GM21737 (cell line): Measurements from ENCODE around the gene R3HDM4.

Experiments
- ATAC-seq: cut with Tn5 transposase; IDR thresholded peaks from one replicate; pipeline ENCODE4 v1.9.1; 2021; ENCODE audit warnings: mild to moderate bottlenecking, moderate library complexity; ENCODE audit not compliant: unreplicated experiment

Gene R3HDM4

DNA sequence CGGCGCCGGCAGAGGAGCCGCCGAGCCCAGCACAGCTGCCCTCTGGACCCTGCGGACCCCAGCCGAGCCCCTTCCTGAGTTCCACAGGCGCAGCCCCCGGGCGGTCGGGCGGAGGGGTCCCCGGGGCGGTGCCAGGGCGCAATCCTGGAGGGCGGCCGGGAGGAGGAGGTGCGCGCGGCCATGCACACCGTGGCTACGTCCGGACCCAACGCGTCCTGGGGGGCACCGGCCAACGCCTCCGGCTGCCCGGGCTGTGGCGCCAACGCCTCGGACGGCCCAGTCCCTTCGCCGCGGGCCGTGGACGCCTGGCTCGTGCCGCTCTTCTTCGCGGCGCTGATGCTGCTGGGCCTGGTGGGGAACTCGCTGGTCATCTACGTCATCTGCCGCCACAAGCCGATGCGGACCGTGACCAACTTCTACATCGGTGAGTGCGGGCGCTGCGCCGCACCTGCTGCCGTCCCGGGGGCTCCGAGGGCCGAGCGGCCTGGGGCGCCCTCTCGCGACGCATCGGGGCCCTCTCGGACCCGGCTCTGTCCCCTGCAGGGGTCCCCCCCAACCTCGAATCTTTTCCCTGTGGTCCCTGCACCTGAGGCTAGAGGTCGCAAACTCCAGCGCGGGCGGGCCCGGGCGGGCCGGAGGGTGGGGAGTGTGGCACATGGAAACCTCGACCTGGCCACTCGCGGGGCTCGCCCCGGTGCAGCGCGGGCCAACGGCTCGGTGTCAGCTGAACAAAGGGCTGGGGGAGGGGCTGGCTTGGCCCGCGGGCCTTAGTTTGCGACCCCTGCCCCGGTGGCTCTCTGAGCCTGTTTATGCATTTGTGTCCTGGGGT, 4.5 kb upstream of the R3HDM4 start, which contains the start of gene KISS1R:
Gene KISS1R, plus strand, starts transcription at position 11 of the 829 bp plus-strand sequence. Its CDS starts 170 bp downstream, at position 181.
- no peak for ATAC-seq

- no peak for ATAC-seq
Observed at GRCh38 chr19:916645-917322, 3.8 kb upstream of the R3HDM4 start.

DNA sequence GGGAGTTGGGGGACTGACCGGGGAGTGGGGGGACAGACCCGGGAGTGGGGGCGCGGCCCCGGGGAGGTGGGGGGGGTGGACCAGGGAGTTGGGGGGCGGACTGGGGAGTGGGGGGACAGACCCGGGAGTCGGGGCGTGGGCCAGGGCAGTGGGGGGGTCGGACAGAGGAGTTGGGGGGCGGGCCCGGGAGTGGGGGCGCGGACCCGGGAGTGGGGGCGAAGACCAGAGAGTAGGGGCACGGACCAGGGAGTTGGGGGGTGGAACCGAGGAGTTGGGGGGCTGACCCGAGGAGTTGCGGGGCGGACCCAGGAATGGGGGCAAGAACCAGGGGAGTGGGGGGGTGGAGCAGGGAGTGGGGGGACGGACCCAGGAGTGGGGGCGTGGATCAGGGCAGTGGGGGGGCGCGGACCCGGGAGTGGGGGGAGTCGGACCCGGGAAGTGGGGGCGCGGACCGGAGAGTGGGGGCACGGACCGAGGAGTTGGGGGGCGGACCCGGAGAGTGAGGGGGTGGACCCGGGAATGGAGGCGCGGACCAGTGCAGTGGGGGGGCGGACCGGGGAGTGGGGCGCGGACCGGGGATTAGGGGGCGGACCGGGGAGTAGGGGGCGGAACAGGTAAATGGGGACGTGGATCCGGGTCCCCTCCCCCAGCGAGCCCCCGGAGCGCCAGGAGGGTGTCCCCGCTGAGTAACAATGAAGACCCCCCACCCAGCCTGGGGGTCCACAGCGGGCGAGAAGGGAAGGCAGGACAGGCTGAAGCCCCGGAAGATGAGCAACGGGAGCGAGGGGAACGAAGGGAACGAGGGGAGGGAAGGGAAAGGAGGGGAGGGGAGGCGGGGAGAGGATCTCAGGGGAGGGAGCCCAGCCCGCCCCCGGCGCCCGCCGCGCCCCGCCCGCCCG, 589 bp downstream of the R3HDM4 start:
- no peak for ATAC-seq

DNA sequence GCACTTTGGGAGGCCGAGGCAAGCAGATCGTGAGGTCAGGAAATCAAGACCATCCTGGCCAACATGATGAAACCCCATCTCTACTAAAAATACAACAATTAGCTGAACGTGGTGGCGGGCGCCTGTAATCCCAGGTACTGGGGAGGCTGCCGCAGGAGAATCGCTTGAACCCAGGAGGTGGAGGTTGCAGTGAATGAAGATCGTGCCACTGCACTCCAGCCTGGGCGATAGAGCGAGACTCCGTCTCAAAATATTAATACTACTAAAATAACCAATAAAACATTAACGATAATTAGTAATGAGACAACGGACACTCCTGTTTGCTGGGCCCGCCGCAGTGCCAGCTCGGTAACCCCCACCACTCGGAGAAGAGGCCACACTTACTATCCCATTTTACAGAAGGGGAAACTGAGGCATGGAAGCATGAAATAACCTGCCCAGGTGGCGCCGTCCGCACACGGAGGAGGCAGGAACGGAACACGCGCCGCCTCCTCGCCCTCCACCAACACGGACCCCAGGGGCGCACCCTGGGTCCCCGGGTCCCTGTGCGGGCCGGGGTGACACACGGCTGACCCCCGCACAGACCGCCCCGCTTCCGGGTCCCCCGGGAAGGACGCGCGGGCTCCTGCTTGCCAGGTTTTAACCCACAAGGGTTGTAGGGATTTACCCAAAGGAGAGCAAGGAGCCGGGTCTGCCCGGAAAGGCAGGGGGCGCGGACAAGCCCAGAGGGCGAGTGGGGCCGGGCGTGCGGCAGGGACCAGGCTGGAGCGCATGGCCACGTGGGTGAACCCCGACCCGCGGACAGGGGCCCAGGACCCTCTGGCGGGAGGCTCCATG, 1.6 kb downstream of the R3HDM4 start:
- ATAC-seq: no peak

DNA sequence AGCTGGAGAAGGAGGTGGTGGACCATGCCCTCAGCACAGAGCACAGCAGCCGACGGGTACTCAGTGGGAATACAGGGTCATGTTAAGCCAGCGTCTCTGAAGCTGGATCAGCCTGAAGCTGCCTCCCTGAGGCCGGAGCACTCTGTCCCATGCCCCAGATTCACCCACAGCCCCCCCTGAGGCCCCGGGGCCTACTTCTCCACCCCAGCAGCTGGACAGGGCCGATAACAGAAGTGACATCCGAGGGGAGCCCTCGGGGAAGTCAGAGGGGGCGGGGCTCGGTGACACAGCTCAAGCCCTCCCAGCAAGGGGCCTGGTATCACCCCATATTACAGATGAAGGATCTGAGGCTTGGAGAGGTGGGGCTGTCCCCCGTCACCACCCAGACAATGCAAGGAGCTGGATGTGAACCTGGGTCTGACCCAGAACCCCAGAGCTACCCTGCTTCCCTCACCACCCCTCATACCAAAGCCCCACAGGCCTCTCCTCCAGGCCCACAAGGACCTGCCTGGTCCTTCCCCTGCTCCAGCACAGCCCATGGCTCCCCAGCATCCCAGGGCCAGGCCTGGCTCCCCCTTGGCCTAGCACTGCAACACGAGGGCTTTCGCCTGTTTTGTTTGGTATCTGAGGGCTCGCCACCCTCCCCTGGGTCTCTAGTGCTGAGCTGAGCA, 5.7 kb downstream of the R3HDM4 start:
- no peak for ATAC-seq

GRCh38 chr19:906480-906879, 6.5 kb downstream of the R3HDM4 start:
- ATAC-seq: no peak

- no peak for ATAC-seq
Observed at GRCh38 chr19:904545-904944, 8.5 kb downstream of the R3HDM4 start.

- ATAC-seq: no peak
Observed at GRCh38 chr19:903266-903797, 9.7 kb downstream of the R3HDM4 start.

- ATAC-seq: no peak
Observed at GRCh38 chr19:902446-903226, 10.4 kb downstream of the R3HDM4 start.

DNA sequence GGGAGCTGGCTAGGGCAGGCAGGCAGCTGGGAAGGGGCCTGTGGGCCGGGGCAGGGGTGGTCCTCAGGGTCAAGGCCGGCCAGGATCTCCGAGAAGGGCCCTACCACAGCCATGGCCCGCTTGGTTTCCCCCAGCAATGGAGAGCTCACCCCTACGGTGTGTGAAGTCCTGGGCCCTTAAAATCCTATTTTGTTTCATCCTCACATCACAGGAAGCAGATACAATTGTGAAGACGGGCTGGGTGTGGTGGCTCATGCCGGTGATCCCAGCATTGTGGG, 11.0 kb downstream of the R3HDM4 start:
- no peak for ATAC-seq

GRCh38 chr19:901216-902092, 11.6 kb downstream of the R3HDM4 start:
- ATAC-seq: no peak

GRCh38 chr19:900302-901111, 12.5 kb downstream of the R3HDM4 start:
- ATAC-seq: no peak

DNA sequence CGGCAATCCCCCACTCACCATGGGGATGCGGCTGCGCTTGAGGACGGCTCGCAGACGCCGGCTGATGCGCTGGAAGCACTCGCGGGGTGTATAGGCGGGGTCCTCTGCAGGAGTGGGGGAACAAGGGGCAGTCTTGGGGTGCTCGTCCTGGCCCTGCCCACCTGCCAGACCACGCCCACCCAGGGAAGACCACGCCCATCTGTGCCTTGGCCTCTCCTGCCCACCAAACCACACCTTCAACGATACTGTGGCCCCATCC, 13.0 kb downstream of the R3HDM4 start:
- ATAC-seq: no peak

- no peak for ATAC-seq
Observed at GRCh38 chr19:899336-900042, 13.5 kb downstream of the R3HDM4 start.

GRCh38 chr19:898663-899062, 14.4 kb downstream of the R3HDM4 start:
- no peak for ATAC-seq

DNA sequence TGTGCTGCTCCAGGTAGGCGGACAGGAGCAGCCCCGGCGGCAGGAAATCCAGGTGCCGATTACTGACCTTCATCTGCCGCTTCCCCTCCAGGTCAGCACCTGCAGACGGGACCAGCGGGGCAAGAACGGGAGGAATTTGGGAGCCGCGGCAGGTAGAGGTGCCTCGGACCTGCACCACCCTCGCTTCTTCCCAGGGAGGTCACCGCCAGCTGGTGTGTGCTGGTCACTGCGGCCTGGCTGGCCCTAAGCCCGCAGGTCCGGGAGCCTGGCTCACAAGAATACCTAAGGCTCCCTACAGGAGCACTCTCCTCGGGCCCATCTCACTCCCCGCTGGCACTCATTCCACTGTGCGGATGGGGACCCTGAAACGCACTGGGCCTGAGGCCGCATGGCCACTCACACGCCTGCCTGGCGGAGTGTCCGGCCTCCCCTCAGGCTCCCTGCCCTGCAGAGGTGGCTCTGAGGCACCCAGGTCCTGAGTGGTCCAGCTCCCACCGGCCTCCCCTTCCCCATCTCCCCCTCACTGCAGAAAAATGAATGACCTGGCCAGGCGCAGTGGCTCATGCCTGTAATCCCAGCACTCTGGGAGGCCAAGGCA, 15.5 kb downstream of the R3HDM4 start:
- ATAC-seq: no peak

- ATAC-seq: no peak
Observed at GRCh38 chr19:896999-897398, 16.0 kb downstream of the R3HDM4 start.
